Stomach (tissue), 9 donors: ENCODE results near the gene CBARP. TPM values are rescaled to one million over a fixed set of nuclear protein-coding genes. Genes with fewer than 3 reads are reported as not detected.
A peak's percentile ranks its signal among the peaks of the same experiment; 100 is the strongest.

Source experiments
- DNase-seq, 2 donors: peaks; one replicate each; pipeline versions ENCODE4 v3.0.0 to v3.0.0-alpha.2; 2013 to 2019
- H3K27ac ChIP-seq, 5 donors: fragments of 200-600 bp in 4 of 5; sonication (generic) in 4 of 5; one replicate each; pipeline ENCODE4 v1.5.1; 2013 to 2019; ENCODE audit warnings: mild to moderate bottlenecking in 1 of 5, moderate library complexity in 1 of 5
- H3K27me3 ChIP-seq, 3 donors: fragments of 200-600 bp; sonication (generic); one replicate each; pipeline ENCODE4 v1.5.1; 2017 to 2019; ENCODE audit warnings: mixed run types in 1 of 3
- H3K36me3 ChIP-seq, 4 donors: fragments of 200-600 bp; sonication (generic); 1 replicate in 3 of 4; 2 replicates in 1 of 4; pipeline ENCODE4 v1.5.1; 2016 to 2019
- H3K4me1 ChIP-seq, 4 donors: fragments of 200-600 bp; sonication (generic); one replicate each; pipeline ENCODE4 v1.5.1; 2016 to 2019
- H3K4me3 ChIP-seq, 4 donors: fragments of 200-600 bp; sonication (generic) in 3 of 4; one replicate each; pipeline ENCODE4 v1.5.1; 2016 to 2019; ENCODE audit warnings: mild to moderate bottlenecking in 1 of 4
- H3K9me3 ChIP-seq, 4 donors: fragments of 200-600 bp; sonication (generic); one replicate each; pipeline ENCODE4 v1.5.1; 2016 to 2019
- CTCF ChIP-seq, 7 experiments: fragments of 450-650 bp in 4 of 7; fragments of 200-600 bp in 3 of 7; sonication (generic) in 3 of 7; IDR thresholded peaks; one replicate each; pipeline ENCODE4 v1.5.1; 2016 to 2019; ENCODE audit warnings: antibody characterized with exemption in 7 of 7, control low read depth in 2 of 7, mild to moderate bottlenecking in 1 of 7
- EP300 ChIP-seq: sonication (generic); formaldehyde crosslinking; IDR thresholded peaks from one replicate; pipeline ENCODE4 v1.6.1; 2017; ENCODE audit warnings: antibody characterized with exemption
- POLR2A ChIP-seq, 4 donors: fragments of 450-650 bp; IDR thresholded peaks; one replicate each; pipeline ENCODE4 v1.6.1; 2016; ENCODE audit warnings: antibody characterized with exemption in 4 of 4, control low read depth in 2 of 4, mild to moderate bottlenecking in 1 of 4, moderate library complexity in 1 of 4
- POLR2AphosphoS5 ChIP-seq, 3 donors: sonication (generic); formaldehyde crosslinking; IDR thresholded peaks; one replicate each; pipeline ENCODE4 v1.6.1; 2016; ENCODE audit warnings: antibody characterized with exemption in 3 of 3
- WGBS, 5 donors: extraction: QIAGEN DNeasy Blood & Tissue Kit in 3 of 5; methylation state at CpG; one replicate each; pipeline versions ENCODE4 v1.1.5 to v1.1.7; 2013 to 2018; 5-methylcytosine and 5-hydroxymethylcytosine counted together
- intact Hi-C: fragments of 100-400 bp; cut with DNase I; formaldehyde crosslinking; loops from one replicate; pipeline ENCODE4 v1.15.1; 2023; ENCODE audit warnings: low total_unique reads
- polyA plus RNA-seq, 3 donors: library from polyadenylated mRNA; stranded (reverse); fragments of 200-250 nt; gene quantifications; one replicate each; pipeline ENCODE4 v1.2.3, GENCODE V29; 2013
- total RNA-seq, 5 donors: library from RNA; depleted of rRNA; stranded (reverse); fragments of >200 nt; gene quantifications; one replicate each; pipeline versions ENCODE4 v1.1.0 to v1.2.3, GENCODE V29; 2014 to 2016
- donor health status: healthy with polysubstance abuse.
- donor health status: Bipolar disorder and iron deficiency.
- donor health status: healthy.

The CBARP gene
- total and polyA plus RNA-seq, 8 donors = 0.19 to 8.9 (median 0.78) TPM; not detected in 4

- Histone ChIP-seq H3K9me3 (no peaks in the 10 kb centered on the region), H3K4me3 (no peak overlapping the region), H3K27me3 (peaks cover 0 to 33% (median 11%) of the 10 kb centered on the region in 3 donors), H3K36me3 (peaks cover 0 to 11% (median 0%) of the 10 kb centered on the region in 4 donors), H3K4me1 (peaks cover 54 to 80% (median 77%) of the 10 kb centered on the region in 4 donors), H3K27ac (peak overlapping the region; percentile 75 to 100 (median 90))
- TF ChIP-seq EP300 (no peak), POLR2AphosphoS5 (IDR thresholded peaks at IDR 0.05) (no peak), CTCF (IDR thresholded peaks at IDR 0.05) (no peak), POLR2A (IDR thresholded peaks at IDR 0.05) (no peak)
- no peak for DNase-seq
- WGBS, 5 donors = 71 to 82% (median 75%) methylated on average over 10 to 11 of the region's 11 CpGs
- intact Hi-C loops = no loop called here
These were observed 1.6 kb upstream of the CBARP start for GRCh38 chr19:1239420-1239795.

GRCh38 chr19:1238369-1239303 is 831 bp upstream of the CBARP start:
- intact Hi-C loops = no loop called here
- TF ChIP-seq POLR2A (IDR thresholded peaks at IDR 0.05) (no peak), POLR2AphosphoS5 (IDR thresholded peaks at IDR 0.05) (no peak), CTCF (IDR thresholded peaks at IDR 0.05) (no peak), EP300 (no peak)
- H3K36me3 ChIP-seq = peaks cover 0 to 6% (median 0%) of the 10 kb centered on the region in 4 donors
- peaks cover 0 to 33% (median 11%) of the 10 kb centered on the region in 3 donors for H3K27me3 ChIP-seq
- DNase-seq = no peak
- H3K27ac ChIP-seq = peak overlapping the region; percentile 7 to 100 (median 90)
- 57 to 62% (median 61%) methylated on average over 33 to 34 of the region's 34 CpGs for WGBS, 5 donors
- H3K4me1 ChIP-seq = peaks cover 47 to 78% (median 73%) of the 10 kb centered on the region in 4 donors
- peak overlapping the region; percentile 42 to 66 (median 56) for H3K4me3 ChIP-seq
- no peaks in the 10 kb centered on the region for H3K9me3 ChIP-seq

GRCh38 chr19:1237027-1237659 is 662 bp downstream of the CBARP start:
- intact Hi-C loops = no loop called here
- 0 to 1% (median 1%) methylated on average over 17 to 60 of the region's 60 CpGs for WGBS, 5 donors
- Histone ChIP-seq H3K27me3 (peaks cover 0 to 33% (median 11%) of the 10 kb centered on the region in 3 donors), H3K27ac (peak overlapping the region in 2 of 5 donors; percentile 27 to 100), H3K36me3 (peaks cover 0 to 6% (median 0%) of the 10 kb centered on the region in 4 donors), H3K4me3 (peak overlapping the region; percentile 42 to 66 (median 56)), H3K4me1 (peaks cover 47 to 78% (median 73%) of the 10 kb centered on the region in 4 donors), H3K9me3 (no peaks in the 10 kb centered on the region)
- peak in 1 of 2 donors; percentile 78 for DNase-seq
- TF ChIP-seq POLR2A (IDR thresholded peaks at IDR 0.05) = no peak
- TF ChIP-seq EP300 = no peak
- TF ChIP-seq POLR2AphosphoS5 (IDR thresholded peaks at IDR 0.05) = no peak
- no peak for TF ChIP-seq CTCF (IDR thresholded peaks at IDR 0.05)

- peak overlapping the region; percentile 42 to 66 (median 56) for H3K4me3 ChIP-seq
- WGBS, 5 donors = 8 to 45% (median 15%) methylated on average over 9 to 39 of the region's 42 CpGs
- TF ChIP-seq CTCF (IDR thresholded peaks at IDR 0.05) = no peak
- no peak for TF ChIP-seq POLR2AphosphoS5 (IDR thresholded peaks at IDR 0.05)
- TF ChIP-seq EP300 = no peak
- no peak for TF ChIP-seq POLR2A (IDR thresholded peaks at IDR 0.05)
- H3K9me3 ChIP-seq = no peaks in the 10 kb centered on the region
- H3K27ac ChIP-seq = peak overlapping the region in 2 of 5 donors; percentile 27 to 100
- peak in 1 of 2 donors; percentile 56 for DNase-seq
- peaks cover 0 to 33% (median 11%) of the 10 kb centered on the region in 3 donors for H3K27me3 ChIP-seq
- peaks cover 0 to 6% (median 0%) of the 10 kb centered on the region in 4 donors for H3K36me3 ChIP-seq
- H3K4me1 ChIP-seq = peaks cover 52 to 81% (median 76%) of the 10 kb centered on the region in 4 donors
- intact Hi-C loops = no loop called here
These were observed 1.2 kb downstream of the CBARP start for GRCh38 chr19:1236576-1236975.
